ENCODE results near the gene ATF6.

GRCh38 chr1:161921990-161922389 is 155.9 kb downstream of the ATF6 start:
- TF ChIP-seq POLR2AphosphoS5 (IDR thresholded peaks at IDR 0.05; ENCODE audit: borderline replicate concordance, low read depth, low read length) = no peak
- no peak for TF ChIP-seq EZH2 (IDR thresholded peaks at IDR 0.05)
